Measurements from ENCODE around the gene IMPA2.

Gene IMPA2

GRCh38 chr18:11996907-11997306 lies 15.6 kb downstream of the IMPA2 start:
- H3K4me3 ChIP-seq (ENCODE audit: low read depth, low read length), result no peak overlapping the region
- no peak for TF ChIP-seq CTCF (IDR thresholded peaks at IDR 0.05; ENCODE audit: low read depth, low read length)

- H3K4me3 ChIP-seq (ENCODE audit: low read depth, low read length), result no peak overlapping the region
- no peak for TF ChIP-seq CTCF (IDR thresholded peaks at IDR 0.05; ENCODE audit: low read depth, low read length)
These were observed 16.2 kb downstream of the IMPA2 start for GRCh38 chr18:11997466-11997865.

- TF ChIP-seq CTCF (IDR thresholded peaks at IDR 0.05; ENCODE audit: low read depth, low read length), result no peak
- no peak overlapping the region for H3K4me3 ChIP-seq (ENCODE audit: low read depth, low read length)
These were observed 16.9 kb downstream of the IMPA2 start for GRCh38 chr18:11998193-11998592.

GRCh38 chr18:11999429-11999828 lies 18.1 kb downstream of the IMPA2 start:
- no peak overlapping the region for H3K4me3 ChIP-seq (ENCODE audit: low read depth, low read length)
- TF ChIP-seq CTCF (IDR thresholded peaks at IDR 0.05; ENCODE audit: low read depth, low read length), result no peak

- no peak for TF ChIP-seq CTCF (IDR thresholded peaks at IDR 0.05; ENCODE audit: low read depth, low read length)
- H3K4me3 ChIP-seq (ENCODE audit: low read depth, low read length), result no peak overlapping the region
These were observed 18.9 kb downstream of the IMPA2 start for GRCh38 chr18:12000072-12000659.

GRCh38 chr18:12001421-12001820 lies 20.1 kb downstream of the IMPA2 start:
- TF ChIP-seq CTCF (IDR thresholded peaks at IDR 0.05; ENCODE audit: low read depth, low read length), result no peak
- no peak overlapping the region for H3K4me3 ChIP-seq (ENCODE audit: low read depth, low read length)

- no peak for TF ChIP-seq CTCF (IDR thresholded peaks at IDR 0.05; ENCODE audit: low read depth, low read length)
- no peak overlapping the region for H3K4me3 ChIP-seq (ENCODE audit: low read depth, low read length)
These were observed 22.6 kb downstream of the IMPA2 start for GRCh38 chr18:12003894-12004293.
